Caco-2 (cell line): Measurements from ENCODE around the gene METTL21C. TPM values are rescaled to one million over a fixed set of nuclear protein-coding genes. Genes with fewer than 3 reads are reported as not detected.

Experiments used
- BruUV-seq: library from RNA; stranded (reverse); fragments of 400-500 nt; replicated peaks from 2 replicates; lab custom pipeline; 2021; lab: Mats Ljungman, UMichigan
- CTCF ChIA-PET: fragments of 300-600 bp; sonication (Branson Sonifier 250); formaldehyde crosslinking; loops from one replicate; lab custom pipeline; 2022; ENCODE audit warnings: antibody characterized with exemption; lab: Charles Lee
- POLR2A ChIA-PET: fragments of 300-600 bp; sonication (Branson Sonifier 250); formaldehyde crosslinking; loops from one replicate; lab custom pipeline; 2022; ENCODE audit warnings: antibody characterized with exemption; lab: Charles Lee
- DNase-seq, 2 experiments: peaks; one replicate each; pipeline versions ENCODE4 v3.0.0 to v3.0.0-alpha.2; 2020 to 2022
- H3K27me3 ChIP-seq: replicated peaks from 2 replicates; pipeline ENCODE4 v1.6.0; 2011; ENCODE audit warnings: low read length; ENCODE audit not compliant: control insufficient read depth, insufficient read depth
- H3K36me3 ChIP-seq: 2 replicates; pipeline ENCODE4 v1.5.1; 2011; ENCODE audit warnings: low read length; ENCODE audit not compliant: control insufficient read depth, insufficient read depth
- H3K4me1 ChIP-seq: fragments of 250-450 bp; sonication (Bioruptor Pico); 2 replicates; pipeline ENCODE4 v1.5.1; 2020; ENCODE audit warnings: mild to moderate bottlenecking
- H3K4me3 ChIP-seq: 2 replicates; pipeline ENCODE4 v1.5.1; 2011; ENCODE audit warnings: low read depth, mild to moderate bottlenecking, control low read depth, low read length
- H3K9me3 ChIP-seq: fragments of 250-450 bp; sonication (Bioruptor Pico); 2 replicates; pipeline ENCODE4 v1.5.1; 2020; ENCODE audit warnings: mild to moderate bottlenecking, moderate library complexity
- H3K27ac Mint-ChIP-seq: one replicate; pipeline ENCODE4 v1.8.0; 2022; ENCODE audit warnings: mixed read lengths; ENCODE audit not compliant: unreplicated experiment
- H3K27me3 Mint-ChIP-seq: one replicate; pipeline ENCODE4 v1.8.0; 2022; ENCODE audit warnings: mixed read lengths; ENCODE audit not compliant: insufficient read depth, unreplicated experiment
- H3K36me3 Mint-ChIP-seq: one replicate; pipeline ENCODE4 v1.8.0; 2022; ENCODE audit warnings: mild to moderate bottlenecking, mixed read lengths; ENCODE audit not compliant: insufficient read depth, unreplicated experiment
- H3K4me1 Mint-ChIP-seq: one replicate; pipeline ENCODE4 v1.8.0; 2022; ENCODE audit warnings: low read depth, mixed read lengths; ENCODE audit not compliant: unreplicated experiment
- H3K4me3 Mint-ChIP-seq: one replicate; pipeline ENCODE4 v1.8.0; 2022; ENCODE audit warnings: mild to moderate bottlenecking, moderate library complexity, mixed read lengths; ENCODE audit not compliant: unreplicated experiment
- H3K9me3 Mint-ChIP-seq: one replicate; pipeline ENCODE4 v1.8.0; 2022; ENCODE audit warnings: mixed read lengths; ENCODE audit not compliant: unreplicated experiment
- intact Hi-C: fragments of 100-400 bp; cut with micrococcal nuclease; formaldehyde crosslinking; loops from one replicate; pipeline ENCODE4 v1.10.0; 2022; ENCODE audit not compliant: unreplicated experiment
- total RNA-seq: library from RNA; stranded (reverse); gene quantifications from 2 replicates; pipeline ENCODE4 v1.2.3, GENCODE V29; 2022
- TF ChIP-seq, protein P1 (sequence below), 2 experiments: fragments of 200-600 bp in 1 of 2; IDR thresholded peaks; 1 replicate in 1 of 2; 2 replicates in 1 of 2; pipeline versions ENCODE4 v1.5.1 to v1.8.0; 2011 to 2022; ENCODE audit warnings: antibody characterized with exemption in 1 of 2, control low read depth in 1 of 2, inconsistent platforms in 1 of 2, low read depth in 1 of 2, low read length in 1 of 2, mild to moderate bottlenecking in 1 of 2, moderate library complexity in 1 of 2; ENCODE audit not compliant: insufficient read depth in 1 of 2, severe bottlenecking in 1 of 2, unreplicated experiment in 1 of 2

Gene METTL21C
- total RNA-seq, 1 experiment from 2014 or later: not detected

DNA sequence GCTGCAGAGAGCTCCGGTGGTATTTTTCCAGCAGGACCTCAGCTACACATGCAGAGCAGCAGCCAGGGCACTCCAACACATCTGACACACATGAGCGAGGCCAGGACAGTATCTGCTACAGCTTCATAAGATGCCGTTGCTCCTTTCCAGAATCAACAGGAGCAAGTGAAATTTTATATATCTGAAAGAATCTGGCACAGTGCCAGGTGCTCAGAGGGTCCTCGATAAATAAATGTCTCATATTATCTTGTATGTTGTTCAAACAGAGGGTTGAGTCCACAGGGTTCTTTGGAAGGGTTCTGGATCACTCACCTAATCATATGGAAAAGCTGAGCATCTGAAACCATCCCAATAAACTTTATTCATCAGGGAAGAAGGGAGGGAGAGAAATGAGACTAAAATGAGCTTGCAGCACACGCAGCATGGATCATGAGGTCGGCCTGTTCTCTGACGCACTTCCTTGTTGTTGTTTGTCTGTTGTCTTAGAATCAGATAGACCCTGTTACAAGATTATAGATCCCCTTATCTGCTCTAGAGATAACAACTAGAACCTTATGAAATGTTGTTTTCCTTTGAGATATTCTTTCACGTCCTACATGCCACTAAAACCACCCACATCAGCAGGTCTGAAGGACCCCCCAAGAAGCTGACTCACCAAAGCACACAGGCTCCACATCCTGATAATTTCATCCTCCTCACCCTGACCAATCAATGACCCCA lies 3.2 kb upstream of the METTL21C start:
- H3K27me3 Mint-ChIP-seq: no peaks in the 10 kb centered on the region
- POLR2A ChIA-PET: no interaction called here
- peaks cover 2% of the 10 kb centered on the region for H3K4me1 Mint-ChIP-seq
- H3K9me3 Mint-ChIP-seq: peaks cover 19% of the 10 kb centered on the region
- no peak for DNase-seq
- Histone ChIP-seq H3K4me3 (no peak overlapping the region), H3K36me3 (no peaks in the 10 kb centered on the region), H3K4me1 (no peaks in the 10 kb centered on the region), H3K27me3 (no peaks in the 10 kb centered on the region), H3K9me3 (peaks cover 13% of the 10 kb centered on the region)
- intact Hi-C loops: no loop called here
- H3K27ac Mint-ChIP-seq: no peak overlapping the region
- CTCF ChIA-PET: interaction anchor here (0.6 kb wide), 1 partner anchor 18 kb away, joined by 5 read pairs; no protein-coding TSS in a partner anchor
- no TSS peak for BruUV-seq
- H3K36me3 Mint-ChIP-seq: peaks cover 9% of the 10 kb centered on the region
- TF ChIP-seq, protein P1, sequence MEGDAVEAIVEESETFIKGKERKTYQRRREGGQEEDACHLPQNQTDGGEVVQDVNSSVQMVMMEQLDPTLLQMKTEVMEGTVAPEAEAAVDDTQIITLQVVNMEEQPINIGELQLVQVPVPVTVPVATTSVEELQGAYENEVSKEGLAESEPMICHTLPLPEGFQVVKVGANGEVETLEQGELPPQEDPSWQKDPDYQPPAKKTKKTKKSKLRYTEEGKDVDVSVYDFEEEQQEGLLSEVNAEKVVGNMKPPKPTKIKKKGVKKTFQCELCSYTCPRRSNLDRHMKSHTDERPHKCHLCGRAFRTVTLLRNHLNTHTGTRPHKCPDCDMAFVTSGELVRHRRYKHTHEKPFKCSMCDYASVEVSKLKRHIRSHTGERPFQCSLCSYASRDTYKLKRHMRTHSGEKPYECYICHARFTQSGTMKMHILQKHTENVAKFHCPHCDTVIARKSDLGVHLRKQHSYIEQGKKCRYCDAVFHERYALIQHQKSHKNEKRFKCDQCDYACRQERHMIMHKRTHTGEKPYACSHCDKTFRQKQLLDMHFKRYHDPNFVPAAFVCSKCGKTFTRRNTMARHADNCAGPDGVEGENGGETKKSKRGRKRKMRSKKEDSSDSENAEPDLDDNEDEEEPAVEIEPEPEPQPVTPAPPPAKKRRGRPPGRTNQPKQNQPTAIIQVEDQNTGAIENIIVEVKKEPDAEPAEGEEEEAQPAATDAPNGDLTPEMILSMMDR (IDR thresholded peaks at IDR 0.05; ENCODE audit: insufficient read depth in 1 of 2, low read depth in 1 of 2, low read length in 1 of 2, severe bottlenecking in 1 of 2, unreplicated experiment in 1 of 2): no peak
- no peak overlapping the region for H3K4me3 Mint-ChIP-seq

DNA sequence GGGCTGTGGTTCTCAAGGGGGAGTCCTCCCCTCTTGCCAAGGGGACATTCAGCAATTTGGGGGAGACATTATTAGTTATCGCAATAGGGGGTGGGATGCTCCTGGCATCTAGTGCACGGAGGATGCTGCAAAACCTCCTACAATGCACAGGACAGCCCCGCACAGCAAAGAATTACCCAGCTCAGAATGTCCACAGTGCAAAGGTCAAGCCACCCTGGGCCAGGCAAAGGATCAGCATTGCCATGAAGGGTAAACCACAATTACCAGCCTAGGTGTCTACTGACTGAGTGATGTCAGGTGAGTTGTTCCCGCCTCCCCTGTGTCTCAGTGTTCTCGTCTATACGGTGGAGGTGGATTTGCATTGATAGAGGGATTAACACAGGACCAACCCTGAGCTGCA lies 2.4 kb upstream of the METTL21C start:
- no peaks in the 10 kb centered on the region for H3K4me1 Mint-ChIP-seq
- ChIA-PET POLR2A (no interaction called here), CTCF (interaction anchor here (0.6 kb wide), 1 partner anchor 19 kb away, joined by 5 read pairs; no protein-coding TSS in a partner anchor)
- TF ChIP-seq, protein P1 (IDR thresholded peaks at IDR 0.05; ENCODE audit: insufficient read depth in 1 of 2, low read depth in 1 of 2, low read length in 1 of 2, severe bottlenecking in 1 of 2, unreplicated experiment in 1 of 2): no peak
- H3K4me3 Mint-ChIP-seq: no peak overlapping the region
- no peak overlapping the region for H3K27ac Mint-ChIP-seq
- Histone ChIP-seq H3K36me3 (no peaks in the 10 kb centered on the region), H3K4me1 (0 out of 2 replicates have a peak, but pooled peaks cover under 1% of the 10 kb centered on the region), H3K27me3 (no peaks in the 10 kb centered on the region), H3K9me3 (peaks cover 13% of the 10 kb centered on the region), H3K4me3 (no peak overlapping the region)
- intact Hi-C loops: no loop called here
- H3K36me3 Mint-ChIP-seq: peaks cover 9% of the 10 kb centered on the region
- no peaks in the 10 kb centered on the region for H3K27me3 Mint-ChIP-seq
- no peak for DNase-seq
- BruUV-seq: no TSS peak
- H3K9me3 Mint-ChIP-seq: peaks cover 19% of the 10 kb centered on the region

DNA sequence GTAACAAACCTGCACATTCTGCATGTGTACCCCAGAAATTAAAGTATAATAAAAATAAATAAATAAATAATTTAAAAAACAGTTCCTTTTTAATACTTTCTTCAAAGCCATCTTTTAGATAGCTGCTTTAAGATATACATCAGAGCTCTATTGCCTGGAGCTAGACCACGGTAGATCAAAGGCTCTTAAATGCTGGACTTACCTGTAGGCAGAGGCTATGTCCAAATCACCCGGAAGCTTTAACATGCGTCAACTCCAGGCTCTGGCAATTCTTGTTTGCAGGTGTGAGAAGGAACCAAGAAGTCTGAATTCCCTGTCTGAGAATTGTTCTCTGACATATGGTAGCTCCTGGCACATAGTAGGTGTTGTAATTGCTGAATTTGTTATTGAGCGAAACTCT lies 1.6 kb upstream of the METTL21C start:
- ChIA-PET POLR2A (no interaction called here), CTCF (no interaction called here)
- H3K27me3 ChIP-seq: no peaks in the 10 kb centered on the region
- no peaks in the 10 kb centered on the region for H3K36me3 ChIP-seq
- Mint-ChIP-seq H3K27me3 (no peaks in the 10 kb centered on the region), H3K4me1 (peaks cover 7% of the 10 kb centered on the region), H3K27ac (no peak overlapping the region), H3K9me3 (peaks cover 19% of the 10 kb centered on the region), H3K4me3 (no peak overlapping the region), H3K36me3 (peaks cover 9% of the 10 kb centered on the region)
- peaks cover 13% of the 10 kb centered on the region for H3K9me3 ChIP-seq
- peak in 1 of 2 experiments; percentile 54 for DNase-seq
- TF ChIP-seq, protein P1 (IDR thresholded peaks at IDR 0.05; ENCODE audit: insufficient read depth in 1 of 2, low read depth in 1 of 2, low read length in 1 of 2, severe bottlenecking in 1 of 2, unreplicated experiment in 1 of 2): no peak
- no TSS peak for BruUV-seq
- no peak overlapping the region for H3K4me3 ChIP-seq
- peaks cover 7% of the 10 kb centered on the region; the same call in 1 of the 2 replicates for H3K4me1 ChIP-seq
- intact Hi-C loops: no loop called here
